Right hindlimb (tissue), 1 donor: Measurements from ENCODE around the gene APPBP2.
"Not testable (repeated sequence)": the region's sequence is repeated elsewhere in the genome, so short reads cannot be mapped to it uniquely, and the experiment has no call there.

ENCODE experiments used
- DNase-seq: peaks from one replicate; pipeline ENCODE4 v3.0.0-alpha.2; 2018

APPBP2 gene, protein sequence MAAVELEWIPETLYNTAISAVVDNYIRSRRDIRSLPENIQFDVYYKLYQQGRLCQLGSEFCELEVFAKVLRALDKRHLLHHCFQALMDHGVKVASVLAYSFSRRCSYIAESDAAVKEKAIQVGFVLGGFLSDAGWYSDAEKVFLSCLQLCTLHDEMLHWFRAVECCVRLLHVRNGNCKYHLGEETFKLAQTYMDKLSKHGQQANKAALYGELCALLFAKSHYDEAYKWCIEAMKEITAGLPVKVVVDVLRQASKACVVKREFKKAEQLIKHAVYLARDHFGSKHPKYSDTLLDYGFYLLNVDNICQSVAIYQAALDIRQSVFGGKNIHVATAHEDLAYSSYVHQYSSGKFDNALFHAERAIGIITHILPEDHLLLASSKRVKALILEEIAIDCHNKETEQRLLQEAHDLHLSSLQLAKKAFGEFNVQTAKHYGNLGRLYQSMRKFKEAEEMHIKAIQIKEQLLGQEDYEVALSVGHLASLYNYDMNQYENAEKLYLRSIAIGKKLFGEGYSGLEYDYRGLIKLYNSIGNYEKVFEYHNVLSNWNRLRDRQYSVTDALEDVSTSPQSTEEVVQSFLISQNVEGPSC

DNA sequence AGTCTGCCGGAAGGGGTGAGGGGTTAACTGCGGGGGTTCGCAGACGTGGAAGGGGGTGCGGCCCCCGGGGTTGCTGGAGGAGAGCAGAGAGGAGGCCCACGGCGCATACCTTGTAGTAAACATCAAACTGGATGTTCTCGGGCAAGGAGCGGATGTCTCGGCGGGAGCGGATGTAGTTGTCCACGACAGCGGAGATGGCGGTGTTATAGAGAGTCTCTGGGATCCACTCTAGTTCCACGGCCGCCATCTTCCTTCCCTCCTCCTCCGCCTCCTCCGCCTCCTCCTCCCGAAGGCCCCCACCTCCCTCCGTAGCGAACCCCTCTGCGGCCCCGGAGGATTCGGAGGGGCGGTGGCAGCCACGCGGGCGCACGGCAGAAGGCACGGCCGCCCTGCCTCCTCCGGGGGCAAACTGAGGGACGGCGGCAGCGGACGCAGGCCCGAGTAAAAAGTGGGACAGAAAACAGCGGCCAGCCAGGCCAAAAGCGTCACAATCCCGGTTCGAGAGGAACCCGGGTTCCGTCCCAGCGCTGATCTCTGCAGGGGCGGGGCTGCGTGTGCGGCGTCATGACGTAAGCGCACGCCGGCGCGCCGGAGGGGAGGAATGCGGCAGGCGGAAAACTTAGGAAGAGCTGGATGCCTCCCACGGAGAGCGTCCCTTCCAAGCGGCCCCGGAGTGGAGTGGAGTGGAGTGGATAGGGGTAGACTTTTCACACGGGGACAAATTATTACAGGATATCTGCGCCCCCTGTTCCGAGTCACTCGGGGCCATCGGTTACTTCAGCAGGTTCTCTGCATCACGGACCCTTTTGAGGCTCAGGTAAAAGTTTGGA lies at the start of gene APPBP2:
Gene APPBP2 (minus strand): TSS at position 558 of the 830 bp plus-strand sequence. CDS start 311 bp downstream, at position 247.
- DNase-seq: peak; percentile 93

DNA sequence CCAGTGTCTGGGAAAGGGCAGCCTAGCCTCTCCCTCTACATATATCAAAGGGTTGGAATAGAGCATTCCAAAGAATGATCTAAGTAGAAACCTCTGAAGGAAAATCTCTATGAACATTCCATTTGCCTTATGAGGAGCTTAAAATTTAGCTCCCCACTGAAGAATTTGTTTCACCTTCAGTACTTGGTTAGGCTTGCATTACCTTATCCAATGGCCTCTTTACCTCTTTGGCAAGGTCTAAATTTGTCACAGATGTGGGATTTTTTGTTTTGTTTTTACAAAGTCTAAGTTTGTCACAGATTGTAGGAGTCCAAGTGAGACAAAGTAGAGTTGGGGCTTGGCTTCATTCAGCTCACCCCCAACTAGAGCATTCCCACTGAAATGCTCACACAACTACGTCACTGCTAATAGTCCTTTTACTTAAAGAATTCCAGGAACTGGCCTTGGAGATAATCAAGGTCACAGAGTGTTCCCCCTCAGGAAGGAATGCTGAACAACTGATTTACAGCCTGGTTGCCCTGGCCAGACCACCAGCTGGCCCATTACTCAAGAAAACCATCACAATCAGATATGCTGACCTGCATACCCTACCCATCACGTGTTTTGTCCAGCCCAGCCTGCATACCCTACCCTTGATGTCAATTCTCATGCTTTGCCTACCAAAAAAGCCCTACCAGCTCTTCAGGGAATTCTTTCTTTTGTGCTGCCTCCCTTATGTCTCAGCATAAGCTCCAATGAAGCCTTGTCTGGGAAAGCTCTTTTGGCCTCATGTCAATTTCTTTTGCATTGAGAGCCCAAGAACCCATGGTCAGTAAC lies 47.4 kb upstream of the APPBP2 start:
- no peak for DNase-seq

DNA sequence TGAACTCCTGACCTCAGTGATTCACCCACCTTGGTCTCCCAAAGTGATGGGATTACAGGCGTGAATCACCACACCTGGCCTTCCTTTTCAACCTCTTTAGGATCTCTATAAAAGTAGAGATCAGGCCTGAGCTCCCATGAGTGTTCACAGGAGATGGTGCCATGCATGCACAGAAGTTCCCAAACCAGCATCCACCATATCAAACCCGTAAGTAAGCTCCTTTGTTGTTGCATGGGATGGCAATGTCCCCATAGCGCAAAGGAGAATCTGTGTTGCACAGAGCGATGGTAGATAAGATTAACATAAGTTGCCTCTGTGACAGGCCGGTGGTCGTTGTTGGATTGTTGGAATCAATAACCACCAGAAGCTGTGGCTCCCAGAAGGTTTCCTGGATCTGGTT lies 39.2 kb upstream of the APPBP2 start:
- DNase-seq: no peak

DNA sequence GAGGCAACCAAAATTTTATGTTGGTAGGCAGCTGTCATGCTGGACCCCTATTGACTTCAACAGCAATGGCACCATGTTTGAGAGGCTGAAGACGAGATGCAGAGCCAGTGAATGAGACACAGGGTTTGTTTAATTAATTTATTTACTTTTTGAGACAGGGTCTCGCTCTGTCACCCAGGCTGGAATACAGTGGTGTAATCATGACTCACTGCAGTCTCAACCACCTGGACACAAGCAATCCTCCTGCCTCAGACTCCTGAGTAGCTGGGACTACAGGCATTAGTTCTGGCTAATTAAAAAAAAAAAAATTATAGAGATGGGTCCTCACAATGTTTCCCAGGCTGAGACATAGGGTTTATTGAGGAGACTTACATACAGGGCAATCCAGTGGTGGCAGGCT lies 37.7 kb upstream of the APPBP2 start:
- DNase-seq: no peak

DNA sequence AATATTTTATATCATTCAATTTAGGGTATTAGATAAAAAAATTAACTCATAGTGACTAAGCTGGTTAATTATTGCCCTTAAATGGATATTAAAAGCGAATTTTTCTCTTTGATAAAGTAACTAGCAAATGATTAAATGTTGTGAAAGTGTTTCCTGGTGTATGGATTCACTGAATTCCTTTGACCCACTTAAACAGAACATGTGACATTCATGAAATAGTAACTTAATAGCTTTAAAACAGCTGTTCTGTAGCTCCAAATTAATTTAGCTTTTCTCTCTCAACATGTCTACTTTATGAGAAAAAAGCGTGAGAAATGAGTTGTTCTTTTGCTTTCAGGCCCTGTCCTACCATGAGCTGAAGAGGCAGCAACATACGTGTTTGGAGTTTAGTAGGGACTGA lies 36.4 kb upstream of the APPBP2 start:
- no peak for DNase-seq

DNA sequence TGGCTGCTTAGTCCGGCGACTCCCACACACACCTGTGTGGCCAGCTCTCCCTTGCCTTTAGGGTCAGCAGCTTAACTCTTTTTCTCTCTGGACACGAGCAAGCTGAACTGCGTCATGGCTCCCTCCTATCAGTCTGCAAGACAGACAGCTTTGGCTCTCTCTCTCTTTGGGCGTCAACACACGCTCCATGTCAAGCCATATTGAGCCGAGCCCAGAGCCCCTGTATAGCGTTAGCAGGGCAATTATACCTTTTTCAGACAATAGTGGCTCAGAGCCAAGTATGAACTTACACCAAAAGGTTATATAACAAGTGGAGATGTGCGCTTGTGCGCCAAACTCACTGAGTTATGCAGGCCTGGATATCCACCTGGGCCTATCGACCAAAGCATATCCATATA lies 34.8 kb upstream of the APPBP2 start:
- no peak for DNase-seq

DNA sequence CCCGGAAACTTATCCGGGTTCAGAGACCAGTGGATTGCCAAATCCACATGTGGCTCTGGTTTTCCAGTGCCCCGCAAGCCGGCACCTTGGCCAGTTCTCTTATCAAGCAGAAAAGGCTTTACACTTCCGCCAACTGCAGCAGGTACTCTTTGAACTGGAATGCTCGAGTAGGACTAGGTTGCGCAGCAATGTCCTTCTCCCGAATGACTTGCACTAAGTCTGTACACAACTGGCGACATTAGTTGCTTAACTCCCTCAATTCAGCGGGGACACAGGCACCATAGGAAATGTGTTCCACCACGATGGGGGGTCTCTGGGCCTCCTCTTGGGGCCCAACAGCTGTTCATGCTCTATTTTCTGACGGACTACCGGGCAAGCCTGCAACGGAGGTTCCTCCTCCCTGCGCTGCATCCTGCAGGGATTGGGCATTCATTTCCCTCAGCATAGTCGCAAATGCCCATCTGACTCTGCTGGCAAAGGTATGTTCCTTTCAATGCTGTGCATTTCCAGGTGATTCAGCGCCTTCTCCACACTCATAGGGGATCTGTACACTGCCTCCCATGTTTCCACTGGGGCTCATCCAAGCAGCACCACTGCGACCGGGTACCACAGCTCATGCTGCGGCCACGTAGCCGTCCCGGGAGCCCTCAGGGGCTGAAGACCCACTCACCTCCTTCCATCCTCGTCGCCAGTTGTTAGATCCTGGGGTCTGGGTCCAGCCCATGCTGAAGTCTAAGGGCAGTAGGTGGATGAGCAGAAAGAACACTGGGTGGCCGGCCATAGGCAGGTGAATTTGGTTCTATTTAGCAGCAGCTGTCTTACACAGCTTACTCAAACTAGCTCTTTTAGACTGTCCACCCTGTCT lies 34.2 kb upstream of the APPBP2 start:
- no peak for DNase-seq

DNA sequence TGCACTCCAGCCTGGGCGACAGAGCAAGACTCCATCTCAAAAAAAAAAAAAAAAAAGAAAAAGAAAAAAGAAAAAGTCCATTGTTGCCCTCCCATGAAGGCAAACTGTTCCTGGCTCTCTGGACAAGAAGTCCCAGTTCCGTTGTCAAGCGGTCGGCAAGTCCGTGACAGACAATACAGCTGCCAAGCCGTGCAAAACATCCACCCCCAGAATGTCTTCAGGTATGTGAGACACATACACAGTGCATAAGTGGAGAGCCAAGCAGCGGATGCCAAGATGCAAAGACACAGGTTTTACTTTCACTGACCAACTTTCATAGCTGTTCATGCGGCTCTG lies 33.6 kb upstream of the APPBP2 start:
- no peak for DNase-seq

DNA sequence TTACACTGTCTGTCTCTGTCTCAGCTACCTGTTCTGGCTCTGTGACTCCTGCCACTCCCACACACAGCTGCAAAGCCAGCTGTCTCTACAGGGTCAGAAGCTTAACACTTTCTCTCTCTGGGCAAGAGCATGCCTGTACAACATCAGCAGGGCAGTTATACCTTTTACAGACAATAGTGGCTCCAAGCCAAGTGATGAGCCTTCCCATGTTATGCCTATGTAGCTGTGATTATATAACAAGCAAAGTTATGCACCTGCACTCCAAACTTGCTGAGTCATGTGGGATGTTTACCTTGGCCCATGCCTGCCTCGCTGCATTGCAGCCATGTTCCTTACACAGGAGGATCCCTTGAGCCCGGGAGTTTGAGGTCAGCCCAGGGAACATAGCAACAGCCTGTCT lies 31.8 kb upstream of the APPBP2 start:
- DNase-seq: no peak

DNA sequence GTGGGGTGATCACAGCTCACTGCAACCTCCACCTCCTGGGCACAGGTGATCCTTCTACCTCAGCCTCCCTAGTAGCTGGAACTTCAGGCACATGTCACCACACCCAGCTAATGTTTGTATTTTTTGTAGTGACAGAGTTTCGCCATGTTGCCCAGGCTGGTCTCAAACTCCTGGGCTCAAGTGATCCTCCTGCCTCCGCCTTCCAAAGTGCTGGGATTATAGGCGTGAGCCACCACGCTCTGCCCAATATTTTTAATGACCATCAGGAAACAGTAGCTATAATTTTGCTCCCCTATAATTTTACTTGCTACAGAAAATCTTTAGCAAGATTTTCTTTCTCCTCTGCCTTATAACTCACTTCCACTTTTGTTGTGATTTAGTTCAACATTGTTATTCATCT lies 29.7 kb upstream of the APPBP2 start:
- DNase-seq: no peak

DNA sequence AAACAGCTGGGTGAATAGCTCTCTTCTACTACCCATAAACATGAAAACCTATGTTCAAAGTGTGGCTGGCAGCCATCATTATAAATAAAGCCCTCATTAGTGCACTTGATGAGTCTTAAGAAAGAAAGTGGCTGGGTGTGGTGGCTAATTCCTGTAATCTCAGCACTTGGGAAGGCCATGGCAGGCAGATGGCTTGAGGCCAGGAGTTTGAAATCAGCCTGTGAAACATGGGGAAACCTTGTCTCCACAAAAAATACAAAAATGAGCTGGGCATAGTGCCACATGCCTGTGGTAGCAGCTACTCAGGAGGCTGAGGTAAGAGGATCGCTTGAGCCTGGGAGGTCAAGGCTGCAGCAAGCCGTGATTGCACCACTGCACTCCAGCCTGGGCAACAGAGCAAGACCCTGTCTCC lies 28.3 kb upstream of the APPBP2 start:
- no peak for DNase-seq

DNA sequence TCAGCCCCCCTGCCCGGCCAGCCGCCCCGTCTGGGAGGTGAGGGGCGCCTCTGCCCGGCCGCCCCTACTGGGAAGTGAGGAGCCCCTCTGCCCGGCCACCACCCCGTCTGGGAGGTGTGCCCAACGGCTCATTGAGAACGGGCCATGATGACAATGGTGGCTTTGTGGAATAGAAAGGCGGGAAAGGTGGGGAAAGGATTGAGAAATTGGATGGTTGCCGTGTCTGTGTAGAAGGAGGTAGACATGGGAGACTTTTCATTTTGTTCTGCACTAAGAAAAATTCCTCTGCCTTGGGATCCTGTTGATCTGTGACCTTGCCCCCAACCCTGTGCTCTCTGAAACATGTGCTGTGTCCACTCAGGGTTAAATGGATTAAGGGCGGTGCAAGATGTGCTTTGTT lies 26.2 kb upstream of the APPBP2 start:
- not testable (repeated sequence) for DNase-seq

DNA sequence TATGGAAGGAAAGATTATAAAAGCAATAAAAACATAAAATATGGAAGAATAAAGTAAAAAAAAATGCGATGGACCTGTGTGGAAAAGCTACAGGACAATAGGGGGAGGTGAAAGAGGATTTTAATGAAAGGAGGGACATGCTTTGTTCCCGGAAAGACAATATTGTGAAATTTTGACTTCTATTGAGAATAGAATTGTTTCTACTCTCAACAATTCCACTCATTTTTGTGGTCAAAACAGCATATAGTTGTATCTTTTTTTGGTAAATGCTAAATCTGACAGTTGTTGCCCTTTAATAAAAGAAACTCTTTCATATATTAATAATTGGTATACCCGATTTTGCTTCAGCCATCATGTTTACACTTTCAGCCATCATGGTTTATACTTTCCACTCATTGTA lies 22.9 kb upstream of the APPBP2 start:
- no peak for DNase-seq

DNA sequence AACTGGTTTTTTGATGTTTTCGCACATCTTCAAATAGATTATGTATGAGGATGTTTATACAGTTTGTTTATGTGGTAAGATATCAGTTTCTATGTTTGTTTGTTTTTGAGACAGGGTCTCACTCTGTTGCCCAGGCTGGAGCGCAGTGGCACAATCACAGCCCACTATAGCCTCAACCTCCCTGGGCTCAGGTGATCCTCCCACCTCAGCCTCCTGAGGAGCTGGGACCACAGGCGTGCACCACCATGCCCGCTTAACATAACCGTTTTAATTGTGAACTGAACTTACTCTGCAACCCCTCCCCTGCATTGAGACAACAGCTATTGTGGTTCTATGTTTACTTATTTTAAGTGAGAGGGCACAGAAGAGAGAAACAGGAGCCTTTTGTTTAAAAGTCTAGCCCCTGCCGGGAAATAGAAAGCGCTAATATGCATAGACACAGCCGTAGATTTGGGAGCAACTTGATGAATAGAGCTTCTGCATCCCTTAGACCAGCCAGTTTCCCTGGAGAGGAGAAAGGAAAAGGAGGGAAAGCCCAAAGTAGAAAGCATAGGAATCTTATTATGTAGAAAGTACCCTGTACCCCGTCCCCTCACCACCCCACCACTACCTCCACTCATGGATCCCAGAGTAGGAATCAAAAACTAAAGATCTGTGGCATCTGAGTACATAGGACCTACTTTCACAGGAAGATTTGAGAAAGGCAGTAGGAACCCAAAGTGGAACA lies 19.6 kb upstream of the APPBP2 start:
- DNase-seq: no peak

DNA sequence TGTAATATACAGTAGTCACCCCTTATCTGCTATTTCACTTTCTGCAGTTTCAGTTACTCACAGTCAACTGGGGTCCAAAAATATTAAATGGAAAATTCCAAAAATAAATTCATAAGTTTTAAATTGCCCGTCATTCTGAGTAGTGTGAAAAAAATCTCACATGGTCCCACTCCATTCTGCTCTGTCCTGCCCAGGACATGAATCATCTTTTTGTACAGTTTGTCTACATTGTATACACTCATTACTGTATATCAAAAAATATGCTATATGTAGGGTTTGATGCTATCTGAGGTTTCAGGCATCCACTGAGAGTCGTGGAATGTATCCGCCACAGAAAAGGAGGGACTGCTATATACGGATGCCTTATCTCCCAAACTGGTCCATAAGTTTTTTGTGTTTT lies 16.0 kb upstream of the APPBP2 start:
- DNase-seq: no peak

DNA sequence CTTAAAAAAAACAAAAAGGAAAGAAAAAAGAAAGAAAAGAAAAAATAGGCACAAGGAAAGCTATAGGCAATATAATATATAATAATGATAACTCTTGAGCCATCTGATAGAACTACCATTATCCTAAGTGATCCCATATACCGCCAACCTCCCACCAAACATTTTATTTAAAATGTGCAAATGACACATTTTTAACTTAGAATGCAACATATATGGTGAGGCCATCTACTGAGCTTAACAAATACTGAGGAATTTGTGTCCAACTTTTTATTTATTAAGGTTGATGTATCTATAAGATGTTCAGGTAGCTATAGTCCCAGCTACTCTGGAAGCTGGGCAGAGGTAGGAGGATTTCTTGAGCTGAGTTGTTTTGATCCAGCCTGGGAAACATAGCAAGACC lies 14.4 kb upstream of the APPBP2 start:
- no peak for DNase-seq

DNA sequence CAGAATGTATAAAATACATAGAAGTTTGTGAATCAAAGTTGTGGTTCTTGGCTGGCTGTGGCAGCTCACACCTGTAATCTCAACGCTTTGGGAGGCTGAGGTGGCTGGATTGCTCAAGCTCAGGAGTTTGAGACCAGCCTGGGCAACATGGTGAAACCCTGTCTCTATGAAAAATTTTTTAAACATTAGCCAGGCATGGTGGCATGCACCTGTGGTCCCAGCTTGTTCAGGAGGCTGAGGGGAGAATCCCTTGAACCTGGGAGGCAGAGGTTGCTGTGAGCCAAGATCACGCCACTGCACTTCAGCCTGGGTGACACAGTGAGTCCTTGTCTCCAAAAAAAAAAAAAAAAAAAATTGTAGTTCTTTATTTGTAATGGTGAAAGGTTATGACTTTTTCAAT lies 13.8 kb upstream of the APPBP2 start:
- no peak for DNase-seq

DNA sequence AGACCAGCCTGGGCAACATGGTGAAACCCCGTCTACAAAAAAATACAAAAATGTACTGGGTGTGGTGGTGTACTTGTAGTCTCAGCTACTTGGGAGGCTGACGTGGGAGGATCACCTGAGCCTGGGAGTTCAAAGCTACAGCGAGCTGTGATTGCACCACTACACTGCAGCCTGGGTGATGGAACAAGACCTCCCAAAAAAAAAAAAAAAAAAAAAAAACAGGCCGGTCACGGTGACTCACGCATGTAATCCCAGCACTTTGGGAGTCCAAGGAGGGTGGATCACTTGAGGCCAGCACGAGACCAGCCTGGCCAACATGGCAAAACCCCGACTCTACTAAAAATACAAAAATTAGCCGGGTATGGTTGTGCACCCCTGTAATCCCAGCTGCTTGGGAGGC lies 12.7 kb upstream of the APPBP2 start:
- DNase-seq: no peak

DNA sequence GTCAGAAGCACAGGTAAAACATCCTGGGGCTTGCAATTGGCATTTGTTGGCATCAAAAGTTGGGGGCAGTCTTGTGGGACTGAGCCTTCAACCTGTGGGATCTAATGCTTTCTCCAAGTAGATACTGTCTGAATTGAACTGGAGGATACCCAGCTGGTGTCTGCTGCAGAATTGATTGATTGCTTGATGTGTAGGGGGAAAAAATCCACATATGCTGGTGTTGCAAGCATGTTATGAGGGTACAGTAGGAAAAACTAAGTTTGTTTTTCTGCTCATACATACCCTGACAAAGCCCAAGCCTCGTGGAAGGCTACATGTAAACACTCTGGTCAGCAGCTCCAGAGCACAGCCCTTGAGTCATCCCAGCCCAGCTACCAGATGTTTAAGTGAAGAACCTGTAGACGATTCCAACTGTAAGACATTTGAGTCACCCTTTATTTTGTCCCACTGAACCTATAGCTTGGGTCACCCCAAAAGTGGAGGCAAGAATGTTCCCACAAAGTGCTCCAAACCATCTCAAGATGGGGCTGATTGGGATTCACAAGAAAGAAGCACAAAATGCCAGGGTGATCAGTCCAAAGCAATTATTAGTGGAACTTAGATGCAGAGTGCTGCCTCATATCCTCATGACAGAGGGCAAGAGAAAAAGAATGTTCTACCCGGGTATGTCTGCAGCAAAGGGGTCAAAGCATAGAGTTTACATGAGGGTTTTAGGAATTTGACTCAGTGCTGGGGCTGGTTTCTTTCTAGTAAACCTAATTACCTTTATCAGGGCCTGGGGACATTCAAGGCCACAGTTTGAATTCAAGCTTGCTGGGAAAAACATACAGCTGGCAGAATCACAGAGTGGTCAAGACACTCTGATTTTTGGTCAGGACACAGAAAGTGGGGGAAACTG lies 9.6 kb upstream of the APPBP2 start:
- DNase-seq: no peak

DNA sequence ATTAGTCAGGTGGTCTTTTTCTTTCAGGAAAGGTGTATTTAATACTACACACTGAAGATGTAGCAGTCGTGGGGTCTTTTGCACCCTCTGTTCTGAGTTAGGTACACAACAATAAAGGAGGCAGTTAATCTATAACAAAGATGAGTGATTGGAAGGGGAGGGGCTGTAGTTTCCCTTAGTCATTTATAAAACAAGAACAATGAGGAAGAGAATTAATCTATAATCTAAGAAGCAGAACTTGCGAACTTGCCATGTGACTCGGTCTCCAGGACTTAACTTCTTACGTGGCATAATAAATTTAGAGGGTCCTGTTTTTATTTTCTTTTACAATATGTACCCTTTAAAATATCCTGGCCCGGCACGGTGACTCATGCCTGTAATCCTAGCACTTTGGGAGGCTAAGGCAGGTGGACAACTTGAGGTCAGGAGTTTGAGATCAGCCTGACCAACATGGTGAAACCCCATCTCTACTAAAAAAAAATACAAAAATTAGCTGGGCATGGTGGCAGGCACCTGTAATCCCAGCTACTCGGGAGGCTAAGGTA lies 8.6 kb upstream of the APPBP2 start:
- no peak for DNase-seq
